KMS-11 (cell line): ENCODE results near the gene ASCC1.

Experiments used
- H2AFZ ChIP-seq: fragments of 200-600 bp; sonication (generic); 2 replicates; pipeline ENCODE4 v1.6.1; 2016; ENCODE audit warnings: antibody characterized with exemption, mixed run types, low read depth
- H3K27ac ChIP-seq: fragments of 200-600 bp; sonication (generic); 2 replicates; pipeline ENCODE4 v1.6.1; 2016; ENCODE audit warnings: mild to moderate bottlenecking, mixed run types
- H3K27me3 ChIP-seq: fragments of 200-600 bp; sonication (generic); 2 replicates; pipeline ENCODE4 v1.6.1; 2017; ENCODE audit warnings: mild to moderate bottlenecking, low read depth, mixed run types, moderate library complexity; ENCODE audit not compliant: insufficient read depth
- H3K36me3 ChIP-seq: fragments of 200-600 bp; sonication (generic); 2 replicates; pipeline ENCODE4 v1.6.1; 2017; ENCODE audit warnings: mild to moderate bottlenecking, mixed run types; ENCODE audit not compliant: insufficient read depth
- H3K4me1 ChIP-seq: fragments of 200-600 bp; sonication (generic); 2 replicates; pipeline ENCODE4 v1.6.1; 2016; ENCODE audit warnings: mild to moderate bottlenecking, low read depth, mixed run types; ENCODE audit not compliant: poor library complexity, severe bottlenecking
- H3K4me2 ChIP-seq: fragments of 200-600 bp; sonication (generic); 2 replicates; pipeline ENCODE4 v1.7.0; 2016; ENCODE audit warnings: mild to moderate bottlenecking, mixed run types
- H3K4me3 ChIP-seq: fragments of 200-600 bp; sonication (generic); IDR thresholded peaks from 2 replicates; pipeline ENCODE4 v1.6.1; 2017; ENCODE audit warnings: low read depth, low read length, mixed read lengths; ENCODE audit not compliant: insufficient read depth
- H3K79me2 ChIP-seq: fragments of 200-600 bp; sonication (generic); 2 replicates; pipeline ENCODE4 v1.6.1; 2016; ENCODE audit warnings: low read depth, mixed run types; ENCODE audit not compliant: insufficient read depth
- H3K9ac ChIP-seq: fragments of 200-600 bp; sonication (generic); 2 replicates; pipeline ENCODE4 v1.6.1; 2016; ENCODE audit warnings: mild to moderate bottlenecking, mixed run types
- H4K20me1 ChIP-seq: fragments of 200-600 bp; sonication (generic); 2 replicates; pipeline ENCODE4 v1.6.1; 2016; ENCODE audit warnings: mild to moderate bottlenecking, mixed run types; ENCODE audit not compliant: insufficient read depth
- CTCF ChIP-seq: fragments of 200-600 bp; sonication (generic); conservative IDR thresholded peaks from 2 replicates; pipeline ENCODE4 v1.6.1; 2017; ENCODE audit warnings: low read depth, mild to moderate bottlenecking, antibody characterized with exemption, low read length, moderate library complexity, mixed read lengths

The ASCC1 gene

DNA sequence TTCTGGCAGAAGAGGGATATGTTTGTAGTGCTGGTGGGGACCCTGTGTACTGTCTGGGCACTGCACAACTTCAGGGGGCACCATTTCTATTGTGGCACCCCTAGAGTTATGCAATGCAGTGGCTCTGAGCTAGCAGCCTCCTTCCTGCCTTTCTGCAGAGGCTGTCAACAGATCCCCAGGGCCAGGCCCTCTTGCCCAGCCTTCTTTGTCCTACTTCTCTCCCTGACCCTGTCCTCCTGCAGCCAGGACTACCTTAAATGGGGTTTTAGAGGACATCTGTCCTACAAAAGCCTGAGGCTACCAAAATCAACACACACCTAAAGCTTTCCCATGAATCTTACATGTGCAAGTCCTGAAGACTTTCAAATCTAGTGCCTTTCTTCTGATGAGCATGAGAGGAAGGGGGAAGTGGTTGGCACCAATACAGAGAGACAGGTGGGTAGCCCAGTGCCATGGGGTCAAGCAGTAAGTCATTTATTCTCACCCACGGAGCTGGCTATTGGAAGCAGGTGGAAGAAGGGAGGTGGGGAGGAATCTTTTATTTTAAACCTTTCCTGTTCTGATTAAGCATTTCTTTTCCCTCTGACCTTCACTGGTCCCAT is 130.1 kb downstream of the ASCC1 start:
- Histone ChIP-seq H3K4me3 (no peak overlapping the region), H2AFZ (no peak overlapping the region), H3K4me1 (no peaks in the 10 kb centered on the region), H3K27ac (no peak overlapping the region), H3K79me2 (no peaks in the 10 kb centered on the region), H3K4me2 (no peak overlapping the region), H3K36me3 (no peaks in the 10 kb centered on the region), H3K9ac (no peak overlapping the region), H4K20me1 (no peaks in the 10 kb centered on the region), H3K27me3 (no peaks in the 10 kb centered on the region)
- no peak for TF ChIP-seq CTCF

- Histone ChIP-seq H3K79me2 (no peaks in the 10 kb centered on the region), H4K20me1 (no peaks in the 10 kb centered on the region), H3K27me3 (no peaks in the 10 kb centered on the region), H3K4me1 (no peaks in the 10 kb centered on the region), H3K9ac (no peak overlapping the region), H2AFZ (no peak overlapping the region), H3K4me3 (no peak overlapping the region), H3K36me3 (no peaks in the 10 kb centered on the region), H3K27ac (no peak overlapping the region), H3K4me2 (no peak overlapping the region)
- TF ChIP-seq CTCF, result no peak
Observed at GRCh38 chr10:72085166-72085565, 130.9 kb downstream of the ASCC1 start.

GRCh38 chr10:72083790-72084459 is 132.2 kb downstream of the ASCC1 start:
- H3K9ac ChIP-seq, result no peak overlapping the region
- TF ChIP-seq CTCF, result no peak
- no peaks in the 10 kb centered on the region for H3K4me1 ChIP-seq
- no peak overlapping the region for H3K27ac ChIP-seq
- no peak overlapping the region for H2AFZ ChIP-seq
- no peaks in the 10 kb centered on the region for H4K20me1 ChIP-seq
- no peaks in the 10 kb centered on the region for H3K36me3 ChIP-seq
- H3K27me3 ChIP-seq, result no peaks in the 10 kb centered on the region
- H3K4me3 ChIP-seq, result no peak overlapping the region
- no peaks in the 10 kb centered on the region for H3K79me2 ChIP-seq
- no peak overlapping the region for H3K4me2 ChIP-seq

DNA sequence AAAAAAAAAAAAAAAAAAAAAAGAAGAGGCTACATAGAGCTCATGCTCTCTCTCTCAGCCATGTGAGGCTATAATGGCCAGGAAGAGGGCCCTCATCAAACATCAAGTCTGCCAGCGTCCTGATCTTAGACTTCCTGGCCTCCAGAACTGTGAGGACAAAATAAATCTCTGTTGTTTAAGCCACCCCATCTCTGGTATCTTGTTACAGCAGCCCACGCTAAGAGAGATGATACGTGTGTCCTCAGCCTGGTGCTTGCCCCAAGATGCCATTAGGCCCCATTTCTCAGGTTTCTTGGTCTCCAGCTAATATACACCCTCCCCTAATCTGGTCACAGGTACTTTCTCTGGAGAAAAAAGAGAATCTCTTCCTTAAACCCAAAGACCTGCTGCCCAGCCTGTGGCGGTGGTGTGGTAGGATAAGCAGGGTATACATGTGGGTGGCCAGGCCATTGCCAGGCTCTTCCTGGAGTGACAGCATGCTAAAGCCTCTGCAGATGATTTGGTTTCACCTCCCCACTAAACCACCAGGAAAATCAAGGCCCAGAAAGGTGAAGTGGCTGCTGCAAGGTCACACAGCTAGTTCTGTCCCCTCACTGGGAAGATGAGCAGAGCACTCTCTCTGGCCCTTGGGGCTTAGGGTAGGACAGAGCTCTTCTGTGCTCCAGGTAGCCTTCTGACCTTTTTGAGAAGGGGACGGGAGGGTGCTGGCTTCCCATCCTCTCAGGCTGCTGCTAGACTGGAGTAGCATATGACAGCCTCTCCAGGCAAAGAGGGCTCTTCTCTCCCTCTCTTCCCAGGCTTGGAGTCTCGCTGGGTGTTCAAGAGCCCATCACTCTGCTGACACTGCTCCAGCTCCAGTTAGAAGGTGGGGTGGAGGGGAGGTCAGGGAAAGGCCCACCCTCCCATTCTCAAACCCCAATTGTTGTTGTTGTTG is 133.0 kb downstream of the ASCC1 start:
- no peaks in the 10 kb centered on the region for H3K79me2 ChIP-seq
- no peak overlapping the region for H3K4me3 ChIP-seq
- TF ChIP-seq CTCF, result no peak
- H3K27ac ChIP-seq, result no peak overlapping the region
- H3K4me1 ChIP-seq, result no peaks in the 10 kb centered on the region
- H4K20me1 ChIP-seq, result no peaks in the 10 kb centered on the region
- H3K9ac ChIP-seq, result no peak overlapping the region
- H3K27me3 ChIP-seq, result no peaks in the 10 kb centered on the region
- H2AFZ ChIP-seq, result no peak overlapping the region
- H3K4me2 ChIP-seq, result no peak overlapping the region
- no peaks in the 10 kb centered on the region for H3K36me3 ChIP-seq
